ENCODE data around the gene CYP2C9.
"Not testable (repeated sequence)": the region's sequence is repeated elsewhere in the genome, so short reads cannot be mapped to it uniquely, and the experiment has no call there.

The CYP2C9 gene

DNA sequence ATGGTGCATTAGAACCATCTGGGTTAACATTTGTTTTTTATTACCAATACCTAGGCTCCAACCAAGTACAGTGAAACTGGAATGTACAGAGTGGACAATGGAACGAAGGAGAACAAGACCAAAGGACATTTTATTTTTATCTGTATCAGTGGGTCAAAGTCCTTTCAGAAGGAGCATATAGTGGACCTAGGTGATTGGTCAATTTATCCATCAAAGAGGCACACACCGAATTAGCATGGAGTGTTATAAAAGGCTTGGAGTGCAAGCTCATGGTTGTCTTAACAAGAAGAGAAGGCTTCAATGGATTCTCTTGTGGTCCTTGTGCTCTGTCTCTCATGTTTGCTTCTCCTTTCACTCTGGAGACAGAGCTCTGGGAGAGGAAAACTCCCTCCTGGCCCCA lies at the start of gene CYP2C9:
CYP2C9 (plus strand) TSS at position 276 of the 400 bp plus-strand sequence; CDS start at position 301, 25 bp downstream.
- DNase-seq (ENCODE audit: low read depth, low spot score): no peak
- H3K27ac ChIP-seq: no peak within 1 kb of the TSS

DNA sequence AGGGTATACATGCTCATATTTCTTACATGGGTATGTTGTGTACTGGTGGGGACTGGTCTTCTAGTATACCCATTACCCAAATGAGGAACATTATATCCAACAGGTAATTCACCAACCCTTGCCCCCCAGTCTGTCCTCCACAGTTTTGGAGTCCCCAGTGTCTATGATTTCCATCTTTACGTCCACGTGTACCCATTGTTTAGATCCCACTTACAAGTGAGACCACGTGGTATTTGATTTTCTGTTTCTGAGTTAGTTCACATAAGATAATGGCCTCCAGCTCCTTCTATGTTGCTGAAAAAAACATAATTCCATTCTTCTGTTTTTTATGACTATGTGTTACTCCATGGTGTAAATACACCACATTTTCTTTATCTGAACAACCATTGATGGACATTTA lies 49.3 kb upstream of the CYP2C9 start:
- no peak overlapping the region for H3K27ac ChIP-seq
- no peak for DNase-seq (ENCODE audit: low read depth, low spot score)

DNA sequence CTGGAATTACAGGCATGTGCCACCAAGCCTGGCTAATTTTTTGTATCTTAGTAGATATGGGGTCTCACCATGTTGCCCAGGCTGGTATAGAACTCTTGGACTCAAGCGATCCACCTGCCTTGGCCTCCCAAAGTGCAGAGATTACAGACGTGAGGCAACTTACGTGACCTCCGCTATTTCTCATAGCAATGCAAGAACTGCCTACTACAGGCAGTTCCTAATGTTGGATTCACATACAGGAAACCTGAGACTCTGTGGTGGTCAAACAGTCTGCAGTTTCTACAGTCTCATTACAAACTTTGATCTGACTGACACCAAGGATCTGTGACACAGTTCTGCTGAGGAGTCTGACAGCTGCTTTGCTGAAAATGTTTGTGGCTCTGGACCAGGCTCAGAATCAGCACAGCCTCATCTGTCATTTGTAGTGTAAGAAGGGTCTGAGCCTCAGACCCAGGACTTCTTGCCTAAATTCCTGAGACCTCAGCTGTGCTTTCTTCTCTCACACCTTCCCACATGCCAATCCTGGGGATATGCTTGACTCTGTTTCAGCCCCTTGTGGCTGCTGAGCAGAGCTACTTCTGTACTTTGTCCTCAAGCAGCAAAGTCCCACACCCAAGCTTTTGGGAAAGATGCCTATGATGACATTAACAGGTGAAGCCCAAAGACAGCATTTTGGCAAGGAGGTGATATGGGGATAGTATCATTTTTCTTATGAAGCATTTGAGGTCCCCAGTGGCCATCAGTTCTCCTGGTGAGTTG lies 48.0 kb upstream of the CYP2C9 start:
- no peak for DNase-seq (ENCODE audit: low read depth, low spot score)

DNA sequence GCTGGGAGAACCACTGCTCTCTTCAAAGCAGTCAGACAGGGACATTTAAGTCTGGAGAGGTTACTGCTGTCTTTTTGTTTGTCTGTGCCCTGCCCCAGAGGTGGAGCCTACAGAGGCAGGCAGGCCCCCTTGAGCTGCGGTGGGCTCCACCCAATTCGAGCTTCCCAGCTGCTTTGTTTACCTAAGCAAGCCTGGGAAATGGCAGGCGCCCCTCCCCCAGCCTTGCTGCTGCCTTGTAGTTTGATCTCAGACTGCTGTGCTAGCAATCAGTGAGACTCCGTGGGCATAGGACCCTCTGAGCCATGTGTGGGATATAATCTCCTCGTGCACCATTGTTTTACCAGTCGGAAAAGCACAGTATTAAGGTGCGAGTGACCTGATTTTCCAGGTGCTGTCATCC lies 40.0 kb upstream of the CYP2C9 start:
- not testable (repeated sequence) for DNase-seq (ENCODE audit: low read depth, low spot score); H3K27ac ChIP-seq

More for the DNA sequence above, 48.0 kb upstream of the CYP2C9 start:
- no peak overlapping the region for H3K27ac ChIP-seq

GRCh38 chr10:94902080-94902479 lies 36.4 kb upstream of the CYP2C9 start:
- no peak overlapping the region for H3K27ac ChIP-seq
- DNase-seq (ENCODE audit: low read depth, low spot score): no peak

GRCh38 chr10:94902570-94902969 lies 35.9 kb upstream of the CYP2C9 start:
- H3K27ac ChIP-seq: no peak overlapping the region
- peak; percentile 41 for DNase-seq (ENCODE audit: low read depth, low spot score)

DNA sequence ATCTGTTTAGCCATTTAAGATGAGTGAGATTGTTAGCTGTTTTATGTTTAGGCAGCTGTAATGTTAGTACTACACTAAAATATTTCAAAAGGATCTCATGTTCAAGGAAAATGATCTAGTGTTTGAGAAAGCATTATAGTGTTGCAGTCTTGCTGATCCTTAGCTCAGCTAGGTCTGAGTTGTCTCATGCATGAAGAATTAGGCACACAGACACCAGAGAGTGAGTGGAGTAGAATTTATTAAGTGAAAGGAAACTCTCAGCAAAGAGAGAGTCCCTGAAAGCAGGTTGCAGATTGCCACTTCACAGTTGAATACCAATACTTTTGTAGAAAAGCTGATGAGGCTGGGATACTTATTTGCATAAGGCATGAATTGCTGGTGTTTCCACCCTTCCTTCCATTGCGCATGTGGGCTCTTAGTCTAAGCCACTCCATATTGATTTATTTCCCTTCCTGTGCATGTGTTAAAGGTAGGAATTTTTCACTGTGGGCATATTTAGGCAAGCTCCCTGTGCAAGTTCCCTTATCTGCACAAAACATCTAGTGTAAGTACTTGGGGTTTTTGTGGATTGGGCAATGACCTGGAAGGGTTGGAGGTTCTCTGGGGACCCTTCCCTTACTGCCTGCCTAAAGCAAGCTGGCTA lies 33.8 kb upstream of the CYP2C9 start:
- DNase-seq (ENCODE audit: low read depth, low spot score); H3K27ac ChIP-seq: not testable (repeated sequence)

- no peak overlapping the region for H3K27ac ChIP-seq
- DNase-seq (ENCODE audit: low read depth, low spot score): no peak
Observed at GRCh38 chr10:94916423-94916822, 22.0 kb upstream of the CYP2C9 start.

GRCh38 chr10:94936721-94937120 lies 1.7 kb upstream of the CYP2C9 start:
- H3K27ac ChIP-seq: no peak overlapping the region
- DNase-seq (ENCODE audit: low read depth, low spot score): no peak

- DNase-seq (ENCODE audit: low read depth, low spot score); H3K27ac ChIP-seq: not testable (repeated sequence)
Observed at GRCh38 chr10:94943432-94944103, 5.1 kb downstream of the CYP2C9 start.

DNA sequence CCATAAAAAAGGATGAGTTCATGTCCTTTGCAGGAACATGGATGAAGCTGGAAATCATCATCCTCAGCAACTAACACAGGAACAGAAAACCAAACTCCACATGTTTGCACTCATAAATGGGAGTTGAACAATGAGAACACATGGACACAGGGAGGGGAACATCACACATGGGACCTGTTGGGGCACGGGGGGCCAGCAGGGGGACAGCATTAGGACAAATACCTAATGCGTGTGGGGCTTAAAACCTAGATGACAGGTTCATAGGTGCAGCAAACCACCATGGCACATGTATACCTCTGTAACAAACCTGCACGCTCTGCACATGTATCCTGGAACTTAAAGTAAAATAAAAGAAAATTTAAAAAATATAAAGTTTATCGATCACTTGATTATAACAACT lies 7.7 kb downstream of the CYP2C9 start:
- DNase-seq (ENCODE audit: low read depth, low spot score): not testable (repeated sequence)

DNA sequence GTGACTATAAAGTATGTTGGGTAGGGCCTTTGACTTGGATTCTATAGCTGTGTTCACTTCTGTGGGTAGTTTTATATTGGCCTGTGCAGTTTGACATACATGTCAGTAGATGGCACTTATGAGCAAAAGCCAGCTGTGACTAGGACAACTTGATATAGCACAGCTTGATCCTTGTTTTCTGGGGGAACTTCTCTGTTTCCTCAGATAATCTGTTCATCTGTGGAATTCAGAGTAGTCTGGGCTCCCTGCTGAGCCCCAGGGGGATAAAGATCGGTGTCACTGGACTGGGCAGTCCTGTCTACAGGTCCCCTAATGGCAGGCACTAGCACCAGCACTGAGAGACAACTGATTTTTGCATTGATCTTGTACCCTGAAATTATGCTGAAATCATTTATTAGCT lies 25.4 kb downstream of the CYP2C9 start:
- DNase-seq (ENCODE audit: low read depth, low spot score): peak; percentile 12
- H3K27ac ChIP-seq: no peak overlapping the region

More for the DNA sequence above, 7.7 kb downstream of the CYP2C9 start:
- H3K27ac ChIP-seq: not testable (repeated sequence)

GRCh38 chr10:94983555-94983954 lies 45.1 kb downstream of the CYP2C9 start:
- no peak for DNase-seq (ENCODE audit: low read depth, low spot score)

GRCh38 chr10:94989192-94989591 lies 50.7 kb downstream of the CYP2C9 start:
- DNase-seq (ENCODE audit: low read depth, low spot score): no peak
- H3K27ac ChIP-seq: no peak overlapping the region

More at GRCh38 chr10:94983555-94983954, 45.1 kb downstream of the CYP2C9 start:
- H3K27ac ChIP-seq: no peak overlapping the region

DNA sequence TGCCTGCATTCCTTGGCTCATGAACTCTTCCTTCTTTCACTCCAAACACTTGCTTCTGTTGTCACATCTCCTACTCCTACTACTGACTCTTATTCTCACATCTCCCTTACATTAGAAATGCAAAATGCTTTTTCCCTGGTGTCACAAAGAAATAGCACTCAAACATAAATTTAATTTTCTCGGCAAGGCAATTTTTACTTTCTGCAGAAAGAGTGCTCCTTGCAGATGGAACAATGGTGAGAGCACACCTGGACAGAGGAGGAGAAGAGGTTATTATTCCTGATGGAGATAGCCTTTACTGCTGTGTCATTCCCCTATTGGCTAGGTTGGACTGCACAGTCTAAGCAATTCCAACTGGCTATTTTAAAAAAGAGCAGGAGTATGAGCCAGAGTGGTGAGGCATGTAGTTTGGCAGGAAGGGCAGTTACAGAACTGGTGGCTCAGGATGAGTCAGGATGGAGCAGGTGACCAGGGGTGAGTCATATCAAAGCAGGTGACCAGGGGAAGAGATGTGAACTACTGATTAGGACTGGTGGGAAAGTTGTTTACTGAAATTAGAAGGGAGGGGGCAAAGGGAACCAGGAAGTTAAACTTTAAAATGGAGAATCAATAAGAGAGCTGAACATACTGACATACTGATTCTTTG lies 52.9 kb downstream of the CYP2C9 start:
- no peak overlapping the region for H3K27ac ChIP-seq
- no peak for DNase-seq (ENCODE audit: low read depth, low spot score)

GRCh38 chr10:94992811-94993210 lies 54.4 kb downstream of the CYP2C9 start:
- no peak overlapping the region for H3K27ac ChIP-seq
- DNase-seq (ENCODE audit: low read depth, low spot score): no peak

DNA sequence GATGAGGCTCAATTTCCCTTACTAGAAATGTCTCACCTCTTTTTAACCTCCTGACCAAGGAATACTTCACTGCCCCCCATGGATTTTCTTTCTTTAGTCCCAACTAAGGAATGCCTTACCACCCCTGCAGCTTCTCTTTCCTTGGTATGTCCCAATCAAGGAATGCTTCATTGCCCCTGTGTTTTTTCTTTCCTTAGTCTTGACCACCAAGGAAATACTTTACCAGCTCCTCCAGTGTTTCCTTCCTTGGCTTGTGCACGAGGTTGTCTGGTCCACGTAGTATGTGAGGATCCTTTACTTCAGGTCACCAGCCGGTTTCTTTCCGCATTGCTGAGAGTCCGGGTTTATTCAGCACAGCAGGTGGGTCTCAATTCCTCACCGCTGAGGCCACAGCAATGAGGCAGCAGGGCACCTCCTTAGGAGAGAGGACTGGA lies 59.3 kb downstream of the CYP2C9 start:
- DNase-seq (ENCODE audit: low read depth, low spot score): no peak
- H3K27ac ChIP-seq: no peak overlapping the region

DNA sequence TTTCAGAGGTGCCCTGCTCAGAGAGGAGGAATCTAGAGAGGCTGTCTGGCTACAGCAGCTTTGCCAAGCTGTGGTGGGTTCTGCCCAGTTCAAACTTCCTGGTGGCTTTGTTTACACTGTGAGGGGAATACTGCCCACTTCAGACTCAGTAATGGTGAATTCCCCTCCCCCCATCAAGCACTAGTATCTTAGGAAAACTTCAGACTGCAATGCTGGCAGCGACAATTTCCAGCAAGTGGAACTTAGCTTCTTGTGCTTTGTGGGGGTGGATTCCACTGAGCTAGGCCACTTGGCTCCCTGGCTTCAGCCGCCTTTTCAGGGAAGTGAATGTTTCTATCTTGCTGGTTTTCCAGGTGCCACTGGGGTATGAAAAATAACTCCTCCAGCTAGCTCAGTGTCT lies 88.0 kb downstream of the CYP2C9 start:
- no peak overlapping the region for H3K27ac ChIP-seq
- DNase-seq (ENCODE audit: low read depth, low spot score): no peak

DNA sequence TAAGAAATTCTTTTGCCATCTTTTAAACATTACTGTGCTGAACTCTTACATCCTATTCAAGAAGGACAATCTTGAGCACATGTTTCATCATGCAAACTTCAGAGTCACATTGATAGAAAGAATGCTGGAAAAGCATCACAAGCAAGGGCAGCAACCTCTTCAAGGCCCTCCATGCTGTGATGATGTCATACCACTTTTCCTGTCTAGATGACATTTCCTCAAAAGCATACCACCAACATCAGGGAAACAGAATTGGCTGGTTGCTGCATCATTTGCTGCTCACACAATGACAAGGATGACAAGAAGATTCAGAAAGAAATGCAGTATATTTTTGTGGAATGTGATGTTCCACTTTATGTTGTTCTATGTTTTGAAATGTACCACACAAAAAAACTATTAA lies 93.2 kb downstream of the CYP2C9 start:
- no peak for DNase-seq (ENCODE audit: low read depth, low spot score)

GRCh38 chr10:95034401-95034800 lies 95.9 kb downstream of the CYP2C9 start:
- DNase-seq (ENCODE audit: low read depth, low spot score): no peak
- H3K27ac ChIP-seq: no peak overlapping the region

More for the DNA sequence above, 93.2 kb downstream of the CYP2C9 start:
- H3K27ac ChIP-seq: no peak overlapping the region
